Hepatocyte (in vitro differentiated cells): ENCODE data around the gene IMMT. TPM values are rescaled to one million over a fixed set of nuclear protein-coding genes. Genes with fewer than 3 reads are reported as not detected.

Experiments used
- DNase-seq: peaks from one replicate; pipeline ENCODE4 v3.0.0-alpha.2; 2016; ENCODE audit warnings: low spot score
- H2AFZ ChIP-seq: fragments of 200-600 bp; sonication (generic); 2 replicates; pipeline ENCODE4 v1.6.0; 2016; ENCODE audit warnings: antibody characterized with exemption, mild to moderate bottlenecking
- H3K27ac ChIP-seq: fragments of 200-600 bp; sonication (generic); 2 replicates; pipeline ENCODE4 v1.5.1; 2016; ENCODE audit warnings: mild to moderate bottlenecking
- H3K27me3 ChIP-seq: fragments of 200-600 bp; sonication (generic); 2 replicates; pipeline ENCODE4 v1.6.1; 2016
- H3K36me3 ChIP-seq: fragments of 200-600 bp; sonication (generic); replicated peaks from 2 replicates; pipeline ENCODE4 v1.5.1; 2016; ENCODE audit warnings: low read depth; ENCODE audit not compliant: insufficient read depth
- H3K4me1 ChIP-seq: fragments of 200-600 bp; sonication (generic); 2 replicates; pipeline ENCODE4 v1.5.1; 2016; ENCODE audit warnings: mild to moderate bottlenecking, moderate library complexity; ENCODE audit not compliant: insufficient read depth
- H3K4me2 ChIP-seq: fragments of 200-600 bp; sonication (generic); 2 replicates; pipeline ENCODE4 v1.6.0; 2016
- H3K4me3 ChIP-seq: fragments of 200-600 bp; sonication (generic); 2 replicates; pipeline ENCODE4 v1.5.1; 2016; ENCODE audit warnings: mild to moderate bottlenecking
- H3K79me2 ChIP-seq: fragments of 200-600 bp; sonication (generic); 2 replicates; pipeline ENCODE4 v1.6.0; 2017; ENCODE audit warnings: mild to moderate bottlenecking
- H3K9me2 ChIP-seq: fragments of 200-600 bp; sonication (generic); replicated peaks from 2 replicates; pipeline ENCODE4 v1.6.0; 2017; ENCODE audit warnings: mild to moderate bottlenecking; ENCODE audit not compliant: insufficient read depth
- H3K9me3 ChIP-seq: fragments of 200-600 bp; sonication (generic); 2 replicates; pipeline ENCODE4 v1.5.1; 2016; ENCODE audit warnings: low read depth, mild to moderate bottlenecking
- H4K20me1 ChIP-seq: fragments of 200-600 bp; sonication (generic); 2 replicates; pipeline ENCODE4 v1.6.0; 2016; ENCODE audit warnings: mild to moderate bottlenecking; ENCODE audit not compliant: insufficient read depth, poor library complexity, severe bottlenecking
- EZH2 ChIP-seq: fragments of 200-600 bp; sonication (generic); IDR thresholded peaks from 2 replicates; pipeline ENCODE4 v1.6.1; 2016; ENCODE audit warnings: antibody characterized with exemption, mild to moderate bottlenecking, borderline replicate concordance
- EZH2phosphoT487 ChIP-seq: fragments of 200-600 bp; sonication (generic); IDR thresholded peaks from one replicate; pipeline ENCODE4 v1.6.1; 2018; ENCODE audit warnings: antibody characterized with exemption, mild to moderate bottlenecking, low read depth, moderate library complexity; ENCODE audit not compliant: unreplicated experiment, severe bottlenecking
- WGBS: methylation state at CpG from one replicate; pipeline ENCODE4 v1.1.6; 2016; ENCODE audit warnings: low lambda C conversion rate; ENCODE audit errors: missing lambda C conversion rate; 5-methylcytosine and 5-hydroxymethylcytosine counted together
- polyA plus RNA-seq: library from polyadenylated mRNA; unstranded; fragments of >200 nt; fragmentation: Nextera tagmentation; extraction: Ambion mirVana; gene quantifications from 2 replicates; pipeline ENCODE4 v1.2.1, GENCODE V29; 2016
- total RNA-seq: library from RNA; depleted of rRNA; stranded (reverse); fragments of >200 nt; gene quantifications from 2 replicates; pipeline ENCODE4 v1.2.3, GENCODE V29; 2014
- TF ChIP-seq, protein P1 (sequence below): fragments of 200-600 bp; sonication (generic); IDR thresholded peaks from 2 replicates; pipeline ENCODE4 v1.5.1; 2016; ENCODE audit warnings: antibody characterized with exemption, mild to moderate bottlenecking; ENCODE audit not compliant: poor library complexity

The IMMT gene
- total and polyA plus RNA-seq, 2 experiments from 2014 or later, result 60.1 to 67.9 TPM

DNA sequence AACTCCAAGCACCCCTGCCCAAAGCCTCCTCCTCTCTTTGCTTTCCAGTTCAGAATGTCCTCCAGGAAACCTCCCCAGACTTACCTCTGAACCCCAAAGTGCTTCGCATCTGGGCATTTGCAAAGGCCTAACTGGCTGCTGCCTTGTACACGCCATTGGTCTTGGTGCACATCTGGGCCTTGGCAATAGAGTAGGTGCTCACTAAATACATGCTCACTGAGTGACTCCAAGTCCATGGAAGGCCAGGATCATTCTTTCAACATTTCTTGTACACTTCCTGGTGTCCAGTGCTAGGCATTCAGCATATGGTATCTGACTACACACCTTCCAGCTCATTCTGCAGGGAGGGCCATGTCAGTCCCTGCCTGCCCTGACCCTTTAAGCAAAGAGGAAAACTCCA is 32.4 kb upstream of the IMMT start:
- Histone ChIP-seq H3K9me2 (no peaks in the 10 kb centered on the region), H3K27ac (no peak overlapping the region), H3K4me3 (no peak overlapping the region), H4K20me1 (no peaks in the 10 kb centered on the region), H3K9me3 (no peaks in the 10 kb centered on the region), H2AFZ (no peak overlapping the region), H3K36me3 (no peaks in the 10 kb centered on the region), H3K4me1 (peaks cover 13% of the 10 kb centered on the region), H3K4me2 (no peak overlapping the region), H3K27me3 (no peaks in the 10 kb centered on the region), H3K79me2 (no peaks in the 10 kb centered on the region)
- TF ChIP-seq, protein P1, sequence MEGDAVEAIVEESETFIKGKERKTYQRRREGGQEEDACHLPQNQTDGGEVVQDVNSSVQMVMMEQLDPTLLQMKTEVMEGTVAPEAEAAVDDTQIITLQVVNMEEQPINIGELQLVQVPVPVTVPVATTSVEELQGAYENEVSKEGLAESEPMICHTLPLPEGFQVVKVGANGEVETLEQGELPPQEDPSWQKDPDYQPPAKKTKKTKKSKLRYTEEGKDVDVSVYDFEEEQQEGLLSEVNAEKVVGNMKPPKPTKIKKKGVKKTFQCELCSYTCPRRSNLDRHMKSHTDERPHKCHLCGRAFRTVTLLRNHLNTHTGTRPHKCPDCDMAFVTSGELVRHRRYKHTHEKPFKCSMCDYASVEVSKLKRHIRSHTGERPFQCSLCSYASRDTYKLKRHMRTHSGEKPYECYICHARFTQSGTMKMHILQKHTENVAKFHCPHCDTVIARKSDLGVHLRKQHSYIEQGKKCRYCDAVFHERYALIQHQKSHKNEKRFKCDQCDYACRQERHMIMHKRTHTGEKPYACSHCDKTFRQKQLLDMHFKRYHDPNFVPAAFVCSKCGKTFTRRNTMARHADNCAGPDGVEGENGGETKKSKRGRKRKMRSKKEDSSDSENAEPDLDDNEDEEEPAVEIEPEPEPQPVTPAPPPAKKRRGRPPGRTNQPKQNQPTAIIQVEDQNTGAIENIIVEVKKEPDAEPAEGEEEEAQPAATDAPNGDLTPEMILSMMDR, result no peak
- TF ChIP-seq EZH2 (no peak), EZH2phosphoT487 (no peak)
- WGBS, result 88% methylated on average over 2 of the region's 2 CpGs
- no peak for DNase-seq

DNA sequence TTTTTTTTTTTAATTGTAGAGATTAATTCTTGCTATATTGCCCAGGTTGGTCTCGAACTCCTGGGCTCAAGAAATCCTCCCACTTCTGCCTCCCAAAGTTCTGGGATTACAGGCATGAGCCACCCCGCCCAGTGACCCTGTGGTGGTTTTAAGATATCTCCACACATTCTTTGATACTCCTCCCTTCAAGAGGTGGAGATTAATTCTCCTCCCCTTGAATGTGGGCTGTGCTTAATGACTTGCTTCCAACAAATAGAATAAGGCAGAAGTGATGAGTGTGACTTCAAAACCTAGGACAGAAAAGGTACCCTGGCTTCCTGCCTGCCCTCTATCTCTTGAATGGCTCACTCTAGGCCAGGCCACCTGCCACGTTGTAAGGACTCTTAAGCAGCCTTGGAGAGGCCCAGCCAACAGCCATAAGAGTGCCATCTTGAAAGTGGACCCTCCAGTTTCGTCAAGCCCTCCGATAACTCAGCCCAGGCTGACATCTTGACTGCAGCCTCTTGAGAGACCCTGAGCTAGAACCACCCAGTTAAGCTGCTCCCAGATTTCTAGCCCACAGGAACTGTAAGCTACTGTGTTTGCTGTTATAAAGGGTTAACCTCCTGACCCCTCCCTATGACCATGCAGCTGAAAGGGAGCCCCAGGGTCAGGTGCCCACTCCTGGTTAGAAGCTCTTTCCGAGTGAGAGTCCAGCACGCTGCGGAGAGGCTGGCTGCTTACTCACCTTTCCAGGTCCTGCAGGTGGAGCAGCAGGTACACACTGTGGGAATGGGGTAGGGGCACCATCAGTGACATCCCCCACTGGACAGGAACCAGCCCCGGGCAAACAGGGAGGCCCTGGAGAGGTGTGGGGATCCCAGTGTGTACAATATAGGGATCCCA is 31.6 kb upstream of the IMMT start:
- Histone ChIP-seq H3K9me2 (no peaks in the 10 kb centered on the region), H3K4me1 (peaks cover 13% of the 10 kb centered on the region), H3K4me3 (no peak overlapping the region), H3K9me3 (no peaks in the 10 kb centered on the region), H2AFZ (no peak overlapping the region), H3K79me2 (no peaks in the 10 kb centered on the region), H3K27me3 (no peaks in the 10 kb centered on the region), H3K27ac (no peak overlapping the region), H3K36me3 (no peaks in the 10 kb centered on the region), H3K4me2 (no peak overlapping the region), H4K20me1 (no peaks in the 10 kb centered on the region)
- DNase-seq, result no peak
- TF ChIP-seq EZH2 (no peak), EZH2phosphoT487 (no peak)
- TF ChIP-seq, protein P1, result no peak
- 89% methylated on average over 9 of the region's 9 CpGs for WGBS

DNA sequence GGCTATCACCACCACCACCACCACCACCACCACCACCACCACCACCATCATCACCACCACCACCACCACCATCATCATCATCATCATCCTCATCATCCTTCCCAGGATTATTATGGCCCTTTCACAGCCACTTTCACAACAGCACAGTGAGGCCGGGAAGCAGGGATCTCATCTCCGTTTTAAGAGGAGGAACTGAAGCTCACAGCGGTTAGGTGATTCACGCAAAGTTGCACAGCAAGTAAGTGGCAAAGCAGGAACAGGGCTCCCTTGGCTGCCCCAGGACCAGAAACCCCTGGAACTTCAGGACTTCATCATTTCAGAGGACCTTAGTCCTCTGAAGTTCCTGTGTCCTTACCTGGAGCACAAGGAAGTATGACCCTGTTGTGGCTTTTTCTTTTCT is 30.8 kb upstream of the IMMT start:
- peaks cover 13% of the 10 kb centered on the region for H3K4me1 ChIP-seq
- WGBS, result 94% methylated on average over 4 of the region's 4 CpGs
- no peak overlapping the region for H2AFZ ChIP-seq
- no peaks in the 10 kb centered on the region for H3K27me3 ChIP-seq
- no peaks in the 10 kb centered on the region for H3K36me3 ChIP-seq
- no peaks in the 10 kb centered on the region for H3K79me2 ChIP-seq
- no peak for TF ChIP-seq EZH2
- no peak for TF ChIP-seq EZH2phosphoT487
- TF ChIP-seq, protein P1, result no peak
- H3K27ac ChIP-seq, result no peak overlapping the region
- no peak overlapping the region for H3K4me3 ChIP-seq
- H4K20me1 ChIP-seq, result no peaks in the 10 kb centered on the region
- H3K9me2 ChIP-seq, result no peaks in the 10 kb centered on the region
- H3K4me2 ChIP-seq, result no peak overlapping the region
- H3K9me3 ChIP-seq, result no peaks in the 10 kb centered on the region
- DNase-seq, result no peak
